Stimulated activated CD4-positive, alpha-beta T cell treated with anti-CD3 and anti-CD28 coated beads, Interleukin-4, amount 100 ng/mL, for 1 hour (primary cell): Measurements from ENCODE around the gene C5orf58.

Source experiments
- DNase-seq: peaks from one replicate; pipeline ENCODE4 v3.0.0-alpha.2; 2020

C5orf58 gene

GRCh38 chr5:170285181-170285580 is 52.4 kb downstream of the C5orf58 start:
- DNase-seq: no peak

- DNase-seq: no peak
Measured at GRCh38 chr5:170286386-170286925, 53.7 kb downstream of the C5orf58 start.

- no peak for DNase-seq
Measured at GRCh38 chr5:170287532-170287931, 54.7 kb downstream of the C5orf58 start.

GRCh38 chr5:170288151-170288550 is 55.4 kb downstream of the C5orf58 start:
- DNase-seq: no peak

GRCh38 chr5:170288551-170288950 is 55.8 kb downstream of the C5orf58 start:
- DNase-seq: no peak

GRCh38 chr5:170289121-170289520 is 56.3 kb downstream of the C5orf58 start:
- no peak for DNase-seq

GRCh38 chr5:170289764-170290163 is 57.0 kb downstream of the C5orf58 start:
- no peak for DNase-seq

- no peak for DNase-seq
Measured at GRCh38 chr5:170290498-170290897, 57.7 kb downstream of the C5orf58 start.

GRCh38 chr5:170292179-170293104 is 59.7 kb downstream of the C5orf58 start:
- no peak for DNase-seq

GRCh38 chr5:170293273-170293672 is 60.5 kb downstream of the C5orf58 start:
- DNase-seq: no peak

- no peak for DNase-seq
Measured at GRCh38 chr5:170294057-170294456, 61.3 kb downstream of the C5orf58 start.

GRCh38 chr5:170294556-170294955 is 61.8 kb downstream of the C5orf58 start:
- no peak for DNase-seq
